Keratinocyte (primary cell): ENCODE measurements around the gene SLC25A47.

ENCODE experiments used
- CTCF ChIP-seq, 3 experiments: IDR thresholded peaks in 1 of 3; conservative IDR thresholded peaks in 1 of 3; optimal IDR thresholded peaks in 1 of 3; 2 replicates in 2 of 3; 3 replicates in 1 of 3; pipeline versions ENCODE3 to v1.5.1; 2011; ENCODE audit warnings: low read length in 3 of 3, mild to moderate bottlenecking in 3 of 3, moderate library complexity in 2 of 3, control low read depth in 1 of 3, inconsistent platforms in 1 of 3; ENCODE audit not compliant: insufficient read depth in 2 of 3; ENCODE audit errors: extremely low read depth in 1 of 3
- EZH2 ChIP-seq: IDR thresholded peaks from one replicate; pipeline ENCODE4 v1.6.1; 2012; ENCODE audit warnings: inconsistent platforms, mild to moderate bottlenecking, low read length, moderate library complexity

DNA sequence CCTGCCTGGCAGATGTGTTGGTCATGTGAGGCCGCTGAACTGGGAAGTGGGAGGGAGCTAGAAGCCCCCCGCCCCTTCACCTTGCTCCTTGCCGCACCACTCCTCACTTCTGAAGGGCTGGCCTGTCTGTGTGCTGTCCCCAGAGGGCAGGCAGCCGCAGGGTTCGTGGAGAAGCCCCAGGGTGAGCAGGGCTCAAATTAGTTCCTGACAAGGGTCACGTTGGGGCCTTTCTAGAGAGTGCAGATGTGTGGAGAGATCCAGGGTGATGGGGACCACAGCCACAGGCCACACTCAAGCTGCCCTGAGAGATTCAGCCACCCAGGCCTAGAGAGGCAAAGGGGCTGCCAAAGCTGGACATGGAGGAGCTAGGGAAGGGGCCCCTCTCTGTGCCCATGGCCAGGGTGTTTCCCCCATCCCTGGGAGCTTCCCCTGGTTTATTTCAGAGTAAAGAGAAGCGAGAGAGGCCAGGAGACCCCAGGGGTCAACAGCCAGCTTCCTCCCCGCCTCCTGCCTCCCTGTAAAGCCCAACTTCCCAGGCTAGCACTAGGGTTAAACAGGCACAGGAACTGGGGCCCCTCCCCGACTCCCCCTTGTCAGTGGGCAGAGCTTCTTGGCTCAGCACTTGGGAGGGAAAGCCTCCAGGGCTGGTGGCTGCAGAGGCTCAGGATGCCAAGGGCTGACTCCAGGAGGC is 33.1 kb upstream of the SLC25A47 start:
- TF ChIP-seq CTCF (optimal IDR thresholded peaks at IDR 0.05 in 1 of 3, IDR thresholded peaks at IDR 0.05 in 1 of 3, conservative IDR thresholded peaks at IDR 0.05 in 1 of 3; ENCODE audit: extremely low read depth in 1 of 3, insufficient read depth in 2 of 3, low read length in 3 of 3), result no peak
- TF ChIP-seq EZH2, result no peak
